ENCODE data around the gene CDK17.
"Not testable (repeated sequence)": the region's sequence is repeated elsewhere in the genome, so short reads cannot be mapped to it uniquely, and the experiment has no call there.

Gene CDK17

GRCh38 chr12:96416033-96416799 is 16.0 kb upstream of the CDK17 start:
- no peak for DNase-seq

GRCh38 chr12:96414637-96415036 is 14.4 kb upstream of the CDK17 start:
- no peak for DNase-seq

- DNase-seq, result no peak
Measured at GRCh38 chr12:96412431-96412830, 12.2 kb upstream of the CDK17 start.

GRCh38 chr12:96409731-96410130 is 9.5 kb upstream of the CDK17 start:
- no peak for DNase-seq

GRCh38 chr12:96408993-96409392 is 8.8 kb upstream of the CDK17 start:
- DNase-seq, result no peak

GRCh38 chr12:96407429-96408097 is 7.3 kb upstream of the CDK17 start:
- DNase-seq, result not testable (repeated sequence)

GRCh38 chr12:96404696-96405095 is 4.5 kb upstream of the CDK17 start:
- no peak for DNase-seq

- no peak for DNase-seq
Measured at GRCh38 chr12:96403870-96404269, 3.6 kb upstream of the CDK17 start.

GRCh38 chr12:96402522-96402921 is 2.3 kb upstream of the CDK17 start:
- not testable (repeated sequence) for DNase-seq

GRCh38 chr12:96402061-96402460 is 1.8 kb upstream of the CDK17 start:
- no peak for DNase-seq

- DNase-seq, result peak; percentile 36
Measured at GRCh38 chr12:96401076-96401871, 1.0 kb upstream of the CDK17 start.

- DNase-seq, result no peak
Measured at GRCh38 chr12:96400631-96401075, 414 bp upstream of the CDK17 start.

- peak; percentile 81 for DNase-seq
Measured at GRCh38 chr12:96399120-96399918, 920 bp downstream of the CDK17 start.

GRCh38 chr12:96398424-96399119 is 1.7 kb downstream of the CDK17 start:
- DNase-seq, result no peak

- no peak for DNase-seq
Measured at GRCh38 chr12:96397756-96398423, 2.3 kb downstream of the CDK17 start.

- DNase-seq, result no peak
Measured at GRCh38 chr12:96396914-96397313, 3.3 kb downstream of the CDK17 start.

GRCh38 chr12:96396209-96396608 is 4.0 kb downstream of the CDK17 start:
- no peak for DNase-seq

- DNase-seq, result no peak
Measured at GRCh38 chr12:96395236-96395635, 5.0 kb downstream of the CDK17 start.

- DNase-seq, result not testable (repeated sequence)
Measured at GRCh38 chr12:96393229-96393628, 7.0 kb downstream of the CDK17 start.

- no peak for DNase-seq
Measured at GRCh38 chr12:96392397-96392796, 7.8 kb downstream of the CDK17 start.

GRCh38 chr12:96387981-96388380 is 12.3 kb downstream of the CDK17 start:
- DNase-seq, result no peak
